PC-3 (cell line): Measurements from ENCODE around the gene SH3BP1. TPM values are rescaled to one million over a fixed set of nuclear protein-coding genes. Genes with fewer than 3 reads are reported as not detected.
A peak's percentile ranks its signal among the peaks of the same experiment; 100 is the strongest.

Experiments
- ATAC-seq: fragments of 200-7000 bp; cut with Tn5 transposase; 2 replicates; pipeline ENCODE4 v1.9.1; 2020; ENCODE audit warnings: mild to moderate bottlenecking, moderate library complexity
- BruUV-seq: library from RNA; stranded (reverse); fragments of 400-500 nt; replicated peaks from 2 replicates; lab custom pipeline; 2021; lab: Mats Ljungman, UMichigan
- CTCF ChIA-PET: fragments of 300-600 bp; sonication (Branson Sonifier 250); formaldehyde crosslinking; loops from one replicate; lab custom pipeline; 2022; ENCODE audit warnings: antibody characterized with exemption; lab: Charles Lee
- POLR2A ChIA-PET: fragments of 300-600 bp; sonication (Branson Sonifier 250); formaldehyde crosslinking; loops from one replicate; lab custom pipeline; 2022; ENCODE audit warnings: antibody characterized with exemption; ENCODE audit not compliant: unreplicated experiment; lab: Charles Lee
- DNase-seq: peaks from one replicate; pipeline ENCODE4 v3.0.0-alpha.2; 2015
- H2AFZ ChIP-seq: fragments of 300-600 bp; sonication (generic); 2 replicates; pipeline ENCODE4 v1.6.0; 2016; ENCODE audit warnings: antibody characterized with exemption, low read length
- H3F3A ChIP-seq: fragments of 300-600 bp; sonication (generic); one replicate; pipeline ENCODE4 v1.6.0; 2017; ENCODE audit warnings: antibody characterized with exemption, low read length, control low read depth, mild to moderate bottlenecking; ENCODE audit not compliant: unreplicated experiment
- H3K27ac ChIP-seq: fragments of 300-600 bp; sonication (generic); 2 replicates; pipeline ENCODE4 v1.5.1; 2016; ENCODE audit warnings: mild to moderate bottlenecking, low read length
- H3K27me3 ChIP-seq: fragments of 300-600 bp; sonication (generic); 2 replicates; pipeline ENCODE4 v1.6.1; 2016; ENCODE audit warnings: low read length, mixed read lengths
- H3K36me3 ChIP-seq: fragments of 300-600 bp; sonication (generic); 2 replicates; pipeline ENCODE4 v1.6.1; 2016; ENCODE audit warnings: low read depth, mixed run types, low read length, mixed read lengths
- H3K4me1 ChIP-seq: fragments of 300-600 bp; sonication (generic); 2 replicates; pipeline ENCODE4 v1.5.1; 2016; ENCODE audit warnings: low read length; ENCODE audit not compliant: insufficient read depth
- H3K4me2 ChIP-seq: fragments of 300-600 bp; sonication (generic); 2 replicates; pipeline ENCODE4 v1.6.0; 2016; ENCODE audit warnings: low read length
- H3K4me3 ChIP-seq: fragments of 300-600 bp; sonication (generic); 2 replicates; pipeline ENCODE4 v1.5.1; 2016; ENCODE audit warnings: mild to moderate bottlenecking, low read length, mixed read lengths
- H3K79me2 ChIP-seq: fragments of 300-600 bp; sonication (generic); 2 replicates; pipeline ENCODE4 v1.6.1; 2017; ENCODE audit warnings: low read length, mixed read lengths
- H3K9ac ChIP-seq: fragments of 300-600 bp; sonication (generic); 2 replicates; pipeline ENCODE4 v1.6.0; 2016; ENCODE audit warnings: mild to moderate bottlenecking, low read length
- H3K9me2 ChIP-seq: fragments of 300-600 bp; sonication (generic); replicated peaks from 2 replicates; pipeline ENCODE4 v1.6.1; 2016; ENCODE audit warnings: mixed run types, low read length, mixed read lengths
- H3K9me3 ChIP-seq: fragments of 300-600 bp; sonication (generic); 2 replicates; pipeline ENCODE4 v1.6.1; 2016; ENCODE audit warnings: low read length, mixed read lengths
- H4K20me1 ChIP-seq: fragments of 300-600 bp; sonication (generic); 2 replicates; pipeline ENCODE4 v1.6.1; 2016; ENCODE audit warnings: low read length, mixed read lengths
- EZH2 ChIP-seq: fragments of 300-600 bp; sonication (generic); IDR thresholded peaks from one replicate; pipeline ENCODE4 v1.6.1; 2017; ENCODE audit warnings: antibody characterized with exemption, mild to moderate bottlenecking, low read length; ENCODE audit not compliant: unreplicated experiment
- EZH2phosphoT487 ChIP-seq: fragments of 300-600 bp; sonication (generic); IDR thresholded peaks from 2 replicates; pipeline ENCODE4 v1.6.1; 2018; ENCODE audit warnings: mild to moderate bottlenecking, antibody characterized with exemption, low read length, borderline replicate concordance
- intact Hi-C: fragments of 100-400 bp; cut with micrococcal nuclease; formaldehyde crosslinking; loops from 2 replicates; pipeline ENCODE4 v1.9.0; 2023
- total RNA-seq: library from RNA; depleted of rRNA; stranded (reverse); fragments of >200 nt; gene quantifications from 2 replicates; pipeline ENCODE4 v1.2.3, GENCODE V29; 2014
- TF ChIP-seq, protein P1 (sequence below): fragments of 300-600 bp; sonication (generic); conservative IDR thresholded peaks from 2 replicates; pipeline ENCODE4 v1.5.1; 2017; ENCODE audit warnings: antibody characterized with exemption, low read depth, mild to moderate bottlenecking, low read length

The SH3BP1 gene
- total RNA-seq, 1 experiment from 2014 or later: 18.0 TPM

DNA sequence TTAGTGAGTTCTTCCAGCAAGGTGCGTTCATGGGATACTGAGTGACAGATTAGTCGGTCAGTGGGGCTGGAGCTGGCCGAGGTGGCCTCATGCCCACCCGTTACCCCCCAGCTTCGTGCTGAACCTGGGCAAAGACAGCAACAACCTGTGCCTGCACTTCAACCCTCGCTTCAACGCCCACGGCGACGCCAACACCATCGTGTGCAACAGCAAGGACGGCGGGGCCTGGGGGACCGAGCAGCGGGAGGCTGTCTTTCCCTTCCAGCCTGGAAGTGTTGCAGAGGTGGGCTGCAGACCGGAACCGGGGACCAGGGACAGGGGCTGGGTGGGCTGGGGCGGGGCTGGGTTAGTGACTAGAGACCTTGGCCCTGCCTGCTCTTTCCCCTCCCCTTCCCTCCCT is 38.9 kb downstream of the SH3BP1 start:
- no peak overlapping the region for H2AFZ ChIP-seq
- TF ChIP-seq EZH2phosphoT487: no peak
- TF ChIP-seq, protein P1, sequence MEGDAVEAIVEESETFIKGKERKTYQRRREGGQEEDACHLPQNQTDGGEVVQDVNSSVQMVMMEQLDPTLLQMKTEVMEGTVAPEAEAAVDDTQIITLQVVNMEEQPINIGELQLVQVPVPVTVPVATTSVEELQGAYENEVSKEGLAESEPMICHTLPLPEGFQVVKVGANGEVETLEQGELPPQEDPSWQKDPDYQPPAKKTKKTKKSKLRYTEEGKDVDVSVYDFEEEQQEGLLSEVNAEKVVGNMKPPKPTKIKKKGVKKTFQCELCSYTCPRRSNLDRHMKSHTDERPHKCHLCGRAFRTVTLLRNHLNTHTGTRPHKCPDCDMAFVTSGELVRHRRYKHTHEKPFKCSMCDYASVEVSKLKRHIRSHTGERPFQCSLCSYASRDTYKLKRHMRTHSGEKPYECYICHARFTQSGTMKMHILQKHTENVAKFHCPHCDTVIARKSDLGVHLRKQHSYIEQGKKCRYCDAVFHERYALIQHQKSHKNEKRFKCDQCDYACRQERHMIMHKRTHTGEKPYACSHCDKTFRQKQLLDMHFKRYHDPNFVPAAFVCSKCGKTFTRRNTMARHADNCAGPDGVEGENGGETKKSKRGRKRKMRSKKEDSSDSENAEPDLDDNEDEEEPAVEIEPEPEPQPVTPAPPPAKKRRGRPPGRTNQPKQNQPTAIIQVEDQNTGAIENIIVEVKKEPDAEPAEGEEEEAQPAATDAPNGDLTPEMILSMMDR: no peak
- TF ChIP-seq EZH2: no peak
- peaks cover 6% of the 10 kb centered on the region; the same call in 1 of the 2 replicates for H4K20me1 ChIP-seq
- peaks cover 25% of the 10 kb centered on the region for H3K79me2 ChIP-seq
- H3K4me3 ChIP-seq: peak overlapping the region; percentile 46
- H3K27me3 ChIP-seq: no peaks in the 10 kb centered on the region
- POLR2A ChIA-PET: no interaction called here
- peaks cover 5% of the 10 kb centered on the region; the same call in 1 of the 2 replicates for H3K36me3 ChIP-seq
- BruUV-seq: no TSS peak
- intact Hi-C loops: no loop called here
- CTCF ChIA-PET: no interaction called here
- H3F3A ChIP-seq: peaks cover 3% of the 10 kb centered on the region
- no peak overlapping the region for H3K9ac ChIP-seq
- H3K4me2 ChIP-seq: peak overlapping the region; percentile 42
- ATAC-seq: no peak
- no peak overlapping the region for H3K27ac ChIP-seq
- no peaks in the 10 kb centered on the region for H3K9me2 ChIP-seq
- H3K4me1 ChIP-seq: peaks cover 15% of the 10 kb centered on the region
- H3K9me3 ChIP-seq: no peaks in the 10 kb centered on the region
- DNase-seq: no peak

DNA sequence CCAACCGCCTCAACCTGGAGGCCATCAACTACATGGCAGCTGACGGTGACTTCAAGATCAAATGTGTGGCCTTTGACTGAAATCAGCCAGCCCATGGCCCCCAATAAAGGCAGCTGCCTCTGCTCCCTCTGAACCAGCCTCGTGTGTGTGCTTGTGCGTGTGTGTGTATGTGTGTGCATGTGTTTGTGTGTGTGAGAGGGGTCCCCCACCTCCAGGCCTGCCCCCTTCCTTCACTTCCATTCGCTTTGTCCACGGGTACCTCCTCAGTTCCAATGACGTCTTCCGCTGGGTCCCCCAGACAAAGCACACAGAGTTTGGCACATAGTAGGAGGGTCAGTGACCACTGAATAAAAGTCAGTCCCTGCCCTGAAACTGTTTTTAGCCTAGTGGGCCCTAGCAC is 40.2 kb downstream of the SH3BP1 start:
- Histone ChIP-seq H3K27ac (no peak overlapping the region), H3K4me1 (peaks cover 15% of the 10 kb centered on the region), H3K9me3 (no peaks in the 10 kb centered on the region), H3K4me2 (no peak overlapping the region), H3K79me2 (peaks cover 25% of the 10 kb centered on the region), H3K27me3 (no peaks in the 10 kb centered on the region), H3K4me3 (no peak overlapping the region), H3K36me3 (peaks cover 5% of the 10 kb centered on the region; the same call in 1 of the 2 replicates), H3F3A (peaks cover 3% of the 10 kb centered on the region), H3K9ac (no peak overlapping the region), H4K20me1 (peaks cover 6% of the 10 kb centered on the region; the same call in 1 of the 2 replicates), H3K9me2 (no peaks in the 10 kb centered on the region), H2AFZ (no peak overlapping the region)
- BruUV-seq: no TSS peak
- intact Hi-C loops: loop anchor here (2.0 to 10.0 kb wide), 2 partner anchors 37 to 125 kb away; partner anchors contain the start of gene GCAT
- DNase-seq (no peak), ATAC-seq (no peak)
- no peak for TF ChIP-seq EZH2
- TF ChIP-seq, protein P1: no peak
- TF ChIP-seq EZH2phosphoT487: no peak
- POLR2A ChIA-PET: no interaction called here
- CTCF ChIA-PET: no interaction called here

DNA sequence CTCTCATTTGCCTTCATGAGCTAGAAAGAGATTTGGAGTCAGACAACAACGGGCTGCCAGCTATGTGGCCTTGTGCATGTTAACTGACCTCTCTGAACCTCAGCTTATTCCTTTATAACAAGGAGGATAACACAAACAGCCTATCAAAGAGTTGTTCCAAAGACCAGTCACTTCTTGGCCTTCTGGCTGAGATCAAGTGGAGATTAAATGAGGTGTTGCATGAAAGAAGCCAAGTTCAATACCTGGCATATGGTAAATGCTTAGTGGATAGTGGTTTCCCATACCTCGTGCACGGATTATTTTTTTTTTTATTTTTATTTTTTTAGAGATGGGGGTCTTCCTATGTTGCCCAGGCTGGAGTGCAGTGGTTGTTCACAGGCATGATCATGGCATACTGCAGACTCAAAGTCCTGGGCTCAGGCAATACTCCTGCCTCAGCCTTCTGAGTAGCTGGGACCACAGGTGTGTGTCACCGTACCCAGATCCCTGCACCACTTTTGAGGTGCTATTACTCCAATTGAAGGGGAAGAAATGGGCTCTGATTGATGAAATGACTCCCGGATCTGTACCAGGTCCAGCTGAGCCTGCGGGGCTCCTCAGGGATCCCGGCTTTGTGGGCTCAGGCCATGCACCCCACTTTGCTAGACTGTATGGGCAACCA is 40.9 kb downstream of the SH3BP1 start:
- no TSS peak for BruUV-seq
- no peak overlapping the region for H3K27ac ChIP-seq
- H3K4me3 ChIP-seq: no peak overlapping the region
- no peak overlapping the region for H3K9ac ChIP-seq
- H2AFZ ChIP-seq: no peak overlapping the region
- H3K4me2 ChIP-seq: no peak overlapping the region
- no peak for TF ChIP-seq EZH2
- TF ChIP-seq EZH2phosphoT487: no peak
- TF ChIP-seq, protein P1: no peak
- CTCF ChIA-PET: interaction anchor here (1.4 to 2.0 kb wide), 2 partner anchors 19 to 37 kb away, joined by 6 to 15 read pairs; no protein-coding TSS in a partner anchor
- intact Hi-C loops: loop anchor here (2.0 to 10.0 kb wide), 2 partner anchors 38 to 124 kb away; partner anchors contain the start of gene GCAT
- H3K79me2 ChIP-seq: peaks cover 25% of the 10 kb centered on the region
- no peaks in the 10 kb centered on the region for H3K9me3 ChIP-seq
- no peaks in the 10 kb centered on the region for H3K9me2 ChIP-seq
- ATAC-seq (no peak), DNase-seq (no peak)
- H3K27me3 ChIP-seq: no peaks in the 10 kb centered on the region
- peaks cover 5% of the 10 kb centered on the region; the same call in 1 of the 2 replicates for H3K36me3 ChIP-seq
- peaks cover 3% of the 10 kb centered on the region for H3F3A ChIP-seq
- peaks cover 6% of the 10 kb centered on the region; the same call in 1 of the 2 replicates for H4K20me1 ChIP-seq
- H3K4me1 ChIP-seq: peaks cover 12% of the 10 kb centered on the region
- POLR2A ChIA-PET: no interaction called here
